ENCODE measurements around the gene BEST3. TPM values are rescaled to one million over a fixed set of nuclear protein-coding genes. Genes with fewer than 3 reads are reported as not detected.

Gene BEST3
- total RNA-seq, result not detected

GRCh38 chr12:69698769-69699540, at the start of gene BEST3:
Gene BEST3 (minus strand): TSS chr12:69699303. CDS start chr12:69697798, 1,505 bp downstream.
- ATAC-seq (no peak), DNase-seq (ENCODE audit: low spot score) (no peak)
- intact Hi-C loops (cut with DNase I), result loop anchor here (5.0 kb wide), 1 partner anchor 948 kb away; no protein-coding TSS in a partner anchor

GRCh38 chr12:69744109-69744508, 45.0 kb upstream of the BEST3 start:
- DNase-seq (ENCODE audit: low spot score), result no peak
- no peak for ATAC-seq
- intact Hi-C loops (cut with DNase I), result no loop called here

GRCh38 chr12:69739287-69740191, 40.4 kb upstream of the BEST3 start:
- DNase-seq (ENCODE audit: low spot score), result peak; percentile 62
- intact Hi-C loops (cut with DNase I), result no loop called here
- peak; percentile 56 for ATAC-seq

- intact Hi-C loops (cut with DNase I), result no loop called here
- ATAC-seq (peak; percentile 95), DNase-seq (ENCODE audit: low spot score) (peak; percentile 92)
Observed at GRCh38 chr12:69738351-69739286, 39.5 kb upstream of the BEST3 start, which contains the start of gene RAB3IP. Gene RAB3IP (plus strand): TSS chr12:69738860. CDS start chr12:69755409, 16,549 bp downstream.

GRCh38 chr12:69733638-69734037, 34.5 kb upstream of the BEST3 start:
- DNase-seq (ENCODE audit: low spot score) (no peak), ATAC-seq (no peak)
- intact Hi-C loops (cut with DNase I), result no loop called here

- no peak for DNase-seq (ENCODE audit: low spot score)
- no peak for ATAC-seq
- intact Hi-C loops (cut with DNase I), result no loop called here
Observed at GRCh38 chr12:69732088-69732487, 33.0 kb upstream of the BEST3 start.

- DNase-seq (ENCODE audit: low spot score) (no peak), ATAC-seq (no peak)
- intact Hi-C loops (cut with DNase I), result no loop called here
Observed at GRCh38 chr12:69726922-69727321, 27.8 kb upstream of the BEST3 start.

- intact Hi-C loops (cut with DNase I), result no loop called here
- DNase-seq (ENCODE audit: low spot score), result no peak
- no peak for ATAC-seq
Observed at GRCh38 chr12:69720750-69721149, 21.6 kb upstream of the BEST3 start.

- intact Hi-C loops (cut with DNase I), result no loop called here
- peak; percentile 67 for ATAC-seq
- no peak for DNase-seq (ENCODE audit: low spot score)
Observed at GRCh38 chr12:69719336-69720316, 20.5 kb upstream of the BEST3 start.

GRCh38 chr12:69714542-69714941, 15.4 kb upstream of the BEST3 start:
- DNase-seq (ENCODE audit: low spot score), result no peak
- intact Hi-C loops (cut with DNase I), result no loop called here
- no peak for ATAC-seq

GRCh38 chr12:69712826-69713225, 13.7 kb upstream of the BEST3 start:
- intact Hi-C loops (cut with DNase I), result no loop called here
- DNase-seq (ENCODE audit: low spot score) (no peak), ATAC-seq (no peak)

GRCh38 chr12:69708649-69709048, 9.5 kb upstream of the BEST3 start:
- ATAC-seq (no peak), DNase-seq (ENCODE audit: low spot score) (no peak)
- intact Hi-C loops (cut with DNase I), result no loop called here

GRCh38 chr12:69704357-69704756, 5.3 kb upstream of the BEST3 start:
- intact Hi-C loops (cut with DNase I), result no loop called here
- no peak for DNase-seq (ENCODE audit: low spot score)
- no peak for ATAC-seq

- DNase-seq (ENCODE audit: low spot score) (no peak), ATAC-seq (no peak)
- intact Hi-C loops (cut with DNase I), result no loop called here
Observed at GRCh38 chr12:69703146-69703642, 4.1 kb upstream of the BEST3 start.

GRCh38 chr12:69701826-69702225, 2.7 kb upstream of the BEST3 start:
- intact Hi-C loops (cut with DNase I), result no loop called here
- DNase-seq (ENCODE audit: low spot score) (no peak), ATAC-seq (no peak)

GRCh38 chr12:69698054-69698453, 1.0 kb downstream of the BEST3 start:
- intact Hi-C loops (cut with DNase I), result loop anchor here (5.0 kb wide), 1 partner anchor 949 kb away; no protein-coding TSS in a partner anchor
- DNase-seq (ENCODE audit: low spot score) (no peak), ATAC-seq (no peak)

GRCh38 chr12:69694123-69694522, 5.0 kb downstream of the BEST3 start:
- intact Hi-C loops (cut with DNase I), result no loop called here
- no peak for ATAC-seq
- no peak for DNase-seq (ENCODE audit: low spot score)

GRCh38 chr12:69689638-69690037, 9.5 kb downstream of the BEST3 start:
- DNase-seq (ENCODE audit: low spot score) (no peak), ATAC-seq (no peak)
- intact Hi-C loops (cut with DNase I), result no loop called here

All from sciatic nerve (tissue), 2 donors.